RWPE1 (cell line): Measurements from ENCODE around the gene C12orf50.

Source experiments
- CTCF ChIA-PET: fragments of 350-600 bp; sonication (Branson Sonifier 250); formaldehyde crosslinking; extraction: SDS; loops from one replicate; lab custom pipeline; 2021; lab: Yijun Ruan, JAX
- POLR2A ChIA-PET: fragments of 400-600 bp; formaldehyde crosslinking; extraction: SDS; loops from one replicate; lab custom pipeline; 2020; ENCODE audit warnings: antibody characterized with exemption; ENCODE audit not compliant: low non-redundant PET; lab: Yijun Ruan, JAX
- DNase-seq: peaks from one replicate; pipeline ENCODE4 v3.0.0; 2012; ENCODE audit warnings: low spot score
- H3K27ac ChIP-seq: fragments of 450-650 bp; 2 replicates; pipeline ENCODE4 v1.5.1; 2017
- CTCF ChIP-seq: fragments of 450-650 bp; conservative IDR thresholded peaks from 2 replicates; pipeline ENCODE4 v1.5.1; 2017; ENCODE audit warnings: low read depth, mild to moderate bottlenecking

Gene C12orf50, protein sequence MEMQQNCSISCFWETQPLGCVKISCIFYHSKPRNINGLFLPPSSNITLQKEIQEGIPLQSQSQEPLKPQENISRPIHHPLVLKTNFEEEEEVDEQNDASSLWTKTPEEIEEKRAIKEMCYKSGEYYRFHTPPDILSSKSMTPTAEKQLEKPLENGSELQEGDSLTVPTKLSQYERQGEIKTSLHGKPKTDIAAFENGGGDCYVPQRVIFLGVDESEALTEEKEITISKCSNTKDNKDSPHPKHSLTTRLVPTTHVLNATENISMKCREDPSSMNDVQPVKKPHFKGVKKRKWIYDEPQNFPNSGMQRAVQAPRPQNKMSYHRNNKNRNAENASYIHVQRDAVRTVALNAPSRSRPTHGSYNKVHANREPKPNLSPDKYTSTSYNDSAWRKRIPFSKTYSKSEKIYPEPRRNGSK

GRCh38 chr12:88029093-88029665, at the start of gene C12orf50:
C12orf50 (minus strand) TSS chr12:88029401; CDS start chr12:88026962, 2,439 bp downstream.
- ChIA-PET CTCF (no interaction called here), POLR2A (no interaction called here)
- DNase-seq: no peak
- H3K27ac ChIP-seq: no peak within 1 kb of the TSS
- no peak for TF ChIP-seq CTCF

DNA sequence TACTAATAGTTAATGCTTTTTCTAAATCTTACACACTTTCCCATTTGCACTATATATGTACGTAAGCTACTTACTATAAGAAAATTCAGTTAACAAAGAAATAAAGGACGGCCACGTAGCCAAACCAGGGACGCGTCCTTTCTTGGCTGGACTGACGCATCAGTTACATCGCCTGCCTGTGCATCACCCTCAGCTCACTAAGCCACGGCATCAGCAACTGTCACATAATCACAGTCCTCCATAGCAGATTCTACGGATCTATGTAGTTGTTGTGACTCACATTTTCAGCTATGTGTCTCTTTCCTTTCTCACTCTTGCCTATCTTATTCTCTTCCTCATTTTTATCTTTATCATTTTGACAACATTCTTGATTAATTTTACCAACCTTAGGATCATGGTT, 38.1 kb upstream of the C12orf50 start:
- POLR2A ChIA-PET: no interaction called here
- CTCF ChIA-PET: no interaction called here
- TF ChIP-seq CTCF: no peak

DNA sequence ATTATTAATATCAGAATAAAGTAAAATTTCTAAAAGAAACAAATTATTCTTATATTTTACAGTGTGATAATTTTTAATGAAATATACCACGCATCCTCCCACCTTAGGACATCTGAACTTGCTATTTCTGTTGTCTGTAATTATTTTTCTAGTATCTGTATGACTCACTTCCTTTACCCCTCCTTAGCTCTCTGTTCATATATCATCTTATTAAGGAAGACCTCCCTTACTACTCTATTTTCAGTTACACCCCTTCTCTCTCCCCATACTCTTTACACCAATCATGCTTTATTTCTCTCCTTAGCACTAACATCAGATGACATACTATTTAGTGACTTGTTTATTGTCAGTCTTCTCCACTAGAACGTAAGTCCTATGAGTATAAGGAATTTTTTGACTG, 34.2 kb upstream of the C12orf50 start:
- ChIA-PET CTCF (interaction anchor here (0.6 kb wide), 1 partner anchor 379 kb away, joined by 3 read pairs; no protein-coding TSS in a partner anchor), POLR2A (no interaction called here)
- no peak for DNase-seq
- H3K27ac ChIP-seq: no peak overlapping the region
- no peak for TF ChIP-seq CTCF

More for the DNA sequence above, 38.1 kb upstream of the C12orf50 start:
- no peak for DNase-seq
- H3K27ac ChIP-seq: no peak overlapping the region

DNA sequence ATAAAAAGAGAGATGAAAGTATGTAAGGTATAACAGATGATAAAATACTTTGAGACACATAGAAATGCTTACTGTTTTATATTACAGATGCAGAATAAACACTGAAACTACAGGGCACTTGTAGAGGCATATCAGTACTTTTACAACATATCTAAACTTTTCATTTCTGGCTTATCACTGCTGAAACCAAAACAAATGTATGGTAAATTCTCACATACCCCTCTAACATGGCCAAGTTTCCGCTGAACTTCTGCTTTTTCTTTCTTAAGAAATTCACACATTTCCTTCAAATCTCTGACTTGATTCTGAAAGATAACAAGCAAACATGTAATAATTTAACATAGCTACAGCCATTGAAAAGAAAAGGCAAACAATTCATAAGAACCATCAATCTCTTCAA, 33.3 kb upstream of the C12orf50 start:
- H3K27ac ChIP-seq: no peak overlapping the region
- DNase-seq: no peak
- ChIA-PET POLR2A (no interaction called here), CTCF (no interaction called here)
- TF ChIP-seq CTCF: no peak

- no peak for TF ChIP-seq CTCF
- H3K27ac ChIP-seq: no peak overlapping the region
- DNase-seq: no peak
- POLR2A ChIA-PET: no interaction called here
- CTCF ChIA-PET: no interaction called here
These were observed 29.5 kb upstream of the C12orf50 start for GRCh38 chr12:88058719-88059077.

- no peak for TF ChIP-seq CTCF
- H3K27ac ChIP-seq: no peak overlapping the region
- no peak for DNase-seq
- ChIA-PET POLR2A (no interaction called here), CTCF (no interaction called here)
These were observed 29.0 kb upstream of the C12orf50 start for GRCh38 chr12:88057994-88058718.
